HG03457 (cell line): ENCODE measurements around the gene MACROH2A1.

Experiments
- ATAC-seq: cut with Tn5 transposase; IDR thresholded peaks from one replicate; pipeline ENCODE4 v1.9.1; 2021; ENCODE audit warnings: moderate number of reproducible peaks; ENCODE audit not compliant: unreplicated experiment

MACROH2A1 gene

GRCh38 chr5:135320718-135321484 lies 78.1 kb downstream of the MACROH2A1 start:
- ATAC-seq, result no peak

GRCh38 chr5:135319928-135320606 lies 79.0 kb downstream of the MACROH2A1 start:
- ATAC-seq, result no peak

- ATAC-seq, result no peak
Measured at GRCh38 chr5:135319458-135319857, 79.6 kb downstream of the MACROH2A1 start.

- no peak for ATAC-seq
Measured at GRCh38 chr5:135318924-135319323, 80.1 kb downstream of the MACROH2A1 start.

GRCh38 chr5:135318037-135318436 lies 81.0 kb downstream of the MACROH2A1 start:
- no peak for ATAC-seq

GRCh38 chr5:135317286-135317685 lies 81.7 kb downstream of the MACROH2A1 start:
- no peak for ATAC-seq

- ATAC-seq, result no peak
Measured at GRCh38 chr5:135315386-135315785, 83.6 kb downstream of the MACROH2A1 start.

- no peak for ATAC-seq
Measured at GRCh38 chr5:135313946-135314345, 85.1 kb downstream of the MACROH2A1 start.

- ATAC-seq, result no peak
Measured at GRCh38 chr5:135313405-135313804, 85.6 kb downstream of the MACROH2A1 start.

GRCh38 chr5:135312255-135312935 lies 86.6 kb downstream of the MACROH2A1 start:
- ATAC-seq, result no peak

- ATAC-seq, result no peak
Measured at GRCh38 chr5:135310328-135310989, 88.6 kb downstream of the MACROH2A1 start.

- ATAC-seq, result no peak
Measured at GRCh38 chr5:135309391-135310327, 89.4 kb downstream of the MACROH2A1 start.

GRCh38 chr5:135308752-135309151 lies 90.3 kb downstream of the MACROH2A1 start:
- ATAC-seq, result no peak

GRCh38 chr5:135308245-135308644 lies 90.8 kb downstream of the MACROH2A1 start:
- no peak for ATAC-seq

- no peak for ATAC-seq
Measured at GRCh38 chr5:135307143-135307903, 91.7 kb downstream of the MACROH2A1 start.

GRCh38 chr5:135306557-135306956 lies 92.5 kb downstream of the MACROH2A1 start:
- no peak for ATAC-seq

GRCh38 chr5:135304352-135305221 lies 94.4 kb downstream of the MACROH2A1 start:
- no peak for ATAC-seq

- no peak for ATAC-seq
Measured at GRCh38 chr5:135303582-135304173, 95.4 kb downstream of the MACROH2A1 start.
